ENCODE data around the gene KLHL29. TPM values are rescaled to one million over a fixed set of nuclear protein-coding genes. Genes with fewer than 3 reads are reported as not detected.

Gene KLHL29
- total and polyA plus RNA-seq, 10 of the 15 experiments (the other 5 are each of a cell fraction or from before 2014, with no cell fraction given): 1.4 to 19.5 (median 6.1) TPM

GRCh38 chr2:23551875-23552274, 166.9 kb downstream of the KLHL29 start:
- Histone ChIP-seq H3K4me2 (ENCODE audit: control insufficient read depth, insufficient read depth) (no peak overlapping the region), H3K9me3 (replicated peaks; ENCODE audit: control insufficient read depth, insufficient read depth, low read length) (no peaks in the 10 kb centered on the region), H3K9ac (ENCODE audit: control insufficient read depth, insufficient read depth, low read length) (no peak overlapping the region), H3K4me1 (ENCODE audit: control insufficient read depth, insufficient read depth, low read length) (no peaks in the 10 kb centered on the region), H3K27ac (ENCODE audit: control insufficient read depth, insufficient read depth) (no peak overlapping the region), H3K4me3 (no peak overlapping the region), H2AFZ (ENCODE audit: control insufficient read depth, low read depth, low read length) (no peak overlapping the region), H3K27me3 (replicated peaks in 1 of 2; ENCODE audit: control insufficient read depth in 2 of 2, insufficient read depth in 2 of 2, low read length in 1 of 2) (no peaks in the 10 kb centered on the region), H4K20me1 (ENCODE audit: control insufficient read depth, insufficient read depth) (no peaks in the 10 kb centered on the region), H3K79me2 (ENCODE audit: control insufficient read depth, insufficient read depth, low read length) (no peaks in the 10 kb centered on the region), H3K36me3 (ENCODE audit: control insufficient read depth in 2 of 2, insufficient read depth in 2 of 2, low read length in 1 of 2) (peaks cover 0 to 6% of the 10 kb centered on the region in 2 experiments; a peak in 3 of 4 replicates)
- no peak for FAIRE-seq
- ChIA-PET RAD21 (ENCODE audit: unreplicated experiment) (no interaction called here), POLR2A (no interaction called here), CTCF (no interaction called here), SMC1A (ENCODE audit: uncharacterized antibody, unreplicated experiment) (no interaction called here)
- DNase-seq (ENCODE audit: low read depth, low spot score): no peak
- in situ Hi-C loops (cut with MboI) (no loop called here), intact Hi-C loops (cut with micrococcal nuclease; ENCODE audit: unreplicated experiment) (no loop called here)
- WGBS (ENCODE audit: insufficient coverage, insufficient replicate concordance, low lambda C conversion rate, missing lambda C conversion rate): 53% methylated on average over 5 of the region's 5 CpGs
- no peak for TF ChIP-seq PML (IDR thresholded peaks at IDR 0.05; ENCODE audit: low read length)
- TF ChIP-seq RUNX3 (IDR thresholded peaks at IDR 0.05; ENCODE audit: low read length): peak; percentile 27; the same call in 1 of the 2 replicates
- peak; percentile 46 for ATAC-seq
- BruUV-seq (replicated peaks): no TSS peak

GRCh38 chr2:23553561-23553960, 168.6 kb downstream of the KLHL29 start:
- ATAC-seq (no peak), FAIRE-seq (no peak), DNase-seq (ENCODE audit: low read depth, low spot score) (no peak)
- Histone ChIP-seq H3K9ac (ENCODE audit: control insufficient read depth, insufficient read depth, low read length) (no peak overlapping the region), H3K36me3 (ENCODE audit: control insufficient read depth in 2 of 2, insufficient read depth in 2 of 2, low read length in 1 of 2) (peaks cover 0 to 2% of the 10 kb centered on the region in 2 experiments; a peak in 2 of 4 replicates), H2AFZ (ENCODE audit: control insufficient read depth, low read depth, low read length) (no peak overlapping the region), H3K4me2 (ENCODE audit: control insufficient read depth, insufficient read depth) (no peak overlapping the region), H3K27me3 (replicated peaks in 1 of 2; ENCODE audit: control insufficient read depth in 2 of 2, insufficient read depth in 2 of 2, low read length in 1 of 2) (no peaks in the 10 kb centered on the region), H4K20me1 (ENCODE audit: control insufficient read depth, insufficient read depth) (no peaks in the 10 kb centered on the region), H3K4me1 (ENCODE audit: control insufficient read depth, insufficient read depth, low read length) (no peaks in the 10 kb centered on the region), H3K9me3 (replicated peaks; ENCODE audit: control insufficient read depth, insufficient read depth, low read length) (no peaks in the 10 kb centered on the region), H3K79me2 (ENCODE audit: control insufficient read depth, insufficient read depth, low read length) (no peaks in the 10 kb centered on the region), H3K27ac (ENCODE audit: control insufficient read depth, insufficient read depth) (no peak overlapping the region), H3K4me3 (no peak overlapping the region)
- ChIA-PET POLR2A (no interaction called here), CTCF (no interaction called here), SMC1A (ENCODE audit: uncharacterized antibody, unreplicated experiment) (no interaction called here), RAD21 (ENCODE audit: unreplicated experiment) (no interaction called here)
- intact Hi-C loops (cut with micrococcal nuclease; ENCODE audit: unreplicated experiment) (no loop called here), in situ Hi-C loops (cut with MboI) (no loop called here)
- BruUV-seq (replicated peaks): no TSS peak
- WGBS (ENCODE audit: insufficient coverage, insufficient replicate concordance, low lambda C conversion rate, missing lambda C conversion rate): 71% methylated on average over 9 of the region's 10 CpGs
- no peak for TF ChIP-seq YY1 (IDR thresholded peaks at IDR 0.05; ENCODE audit: low read depth, low read length)
- TF ChIP-seq RAD51 (IDR thresholded peaks at IDR 0.05): no peak
- TF ChIP-seq PAX8 (IDR thresholded peaks at IDR 0.05): no peak
- no peak for TF ChIP-seq TARDBP (IDR thresholded peaks at IDR 0.05; ENCODE audit: borderline replicate concordance)
- TF ChIP-seq NFYA (IDR thresholded peaks at IDR 0.05; ENCODE audit: borderline replicate concordance, low read depth, low read length): no peak
- TF ChIP-seq WRNIP1 (IDR thresholded peaks at IDR 0.05; ENCODE audit: borderline replicate concordance, low read depth, low read length): no peak
